A549 (cell line): Measurements from ENCODE around the gene TPCN1. TPM values are rescaled to one million over a fixed set of nuclear protein-coding genes. Genes with fewer than 3 reads are reported as not detected.

Experiments
- ATAC-seq, 2 experiments: fragments of 200-7000 bp in 1 of 2; fragments of >200 bp in 1 of 2; cut with Nextera tagmentation in 1 of 2; cut with Tn5 transposase in 1 of 2; 3 replicates each; pipeline versions ENCODE4 v1.8.0 to v1.9.1; 2018 to 2020; ENCODE audit warnings: mild to moderate bottlenecking in 1 of 2, moderate library complexity in 1 of 2
- CTCF ChIA-PET: fragments of 300-600 bp; sonication (Branson Sonifier 250); formaldehyde crosslinking; extraction: SDS; loops from one replicate; lab custom pipeline; 2021; ENCODE audit warnings: antibody characterized with exemption, inconsistent platforms; lab: Yijun Ruan, JAX
- POLR2A ChIA-PET: fragments of 350-600 bp; formaldehyde crosslinking; extraction: SDS; loops from one replicate; lab custom pipeline; 2021; ENCODE audit warnings: antibody characterized with exemption, inconsistent platforms; lab: Yijun Ruan, JAX
- DNase-seq, 2 experiments: peaks; one replicate each; pipeline versions ENCODE4 v3.0.0 to v3.0.0-alpha.2; 2011 to 2016; ENCODE audit warnings: low read depth in 1 of 2, low spot score in 1 of 2
- FAIRE-seq: peaks from 2 replicates; lab custom pipeline; 2011; peaks lifted over from hg19 to GRCh38; lab: Jason Lieb, UNC
- H3K27ac ChIP-seq, 2 experiments: fragments of >200 bp; sonication (Bioruptor Twin); formaldehyde crosslinking; 3 replicates each; pipeline ENCODE4 v1.5.1; 2016 to 2017
- H3K4me1 ChIP-seq: fragments of >200 bp; sonication (Bioruptor Twin); formaldehyde crosslinking; 3 replicates; pipeline ENCODE4 v1.6.1; 2016
- H3K4me2 ChIP-seq: fragments of >200 bp; sonication (Bioruptor Twin); formaldehyde crosslinking; 3 replicates; pipeline ENCODE4 v1.6.1; 2016
- H3K4me3 ChIP-seq: fragments of >200 bp; sonication (Bioruptor Twin); formaldehyde crosslinking; 3 replicates; pipeline ENCODE4 v1.5.1; 2016
- H3K9me3 ChIP-seq: fragments of >200 bp; sonication (Bioruptor Twin); formaldehyde crosslinking; 3 replicates; pipeline ENCODE4 v1.6.1; 2016
- ATOH8 ChIP-seq: fragments of 250-450 bp; sonication (Bioruptor Pico); IDR thresholded peaks from 2 replicates; pipeline ENCODE4 v1.5.0; 2020; ENCODE audit warnings: low read depth, mild to moderate bottlenecking, moderate library complexity
- CBX8 ChIP-seq: fragments of 200-600 bp; sonication (generic); IDR thresholded peaks from 2 replicates; pipeline ENCODE4 v1.6.1; 2016
- CHD4 ChIP-seq: fragments of 200-600 bp; sonication (generic); IDR thresholded peaks from 2 replicates; pipeline ENCODE4 v1.6.1; 2016; ENCODE audit warnings: antibody characterized with exemption, mild to moderate bottlenecking, borderline replicate concordance
- EHF ChIP-seq: fragments of 250-450 bp; sonication (Bioruptor Pico); IDR thresholded peaks from 2 replicates; pipeline ENCODE4 v1.5.0; 2020; ENCODE audit warnings: mild to moderate bottlenecking
- EHMT2 ChIP-seq: fragments of 200-600 bp; sonication (generic); IDR thresholded peaks from 2 replicates; pipeline ENCODE4 v1.6.1; 2016; ENCODE audit warnings: antibody characterized with exemption, low read depth, mild to moderate bottlenecking, moderate library complexity
- EP300 ChIP-seq, 2 experiments: fragments of >200 bp; sonication (Bioruptor Twin); formaldehyde crosslinking; IDR thresholded peaks; 2 replicates in 1 of 2; 3 replicates in 1 of 2; pipeline ENCODE4 v1.6.1; 2016 to 2017
- FOSB ChIP-seq: fragments of 250-450 bp; sonication (Bioruptor Pico); IDR thresholded peaks from 2 replicates; pipeline ENCODE4 v1.5.0; 2020; ENCODE audit warnings: mild to moderate bottlenecking, moderate library complexity
- HDAC2 ChIP-seq: fragments of 200-600 bp; sonication (generic); IDR thresholded peaks from 2 replicates; pipeline ENCODE4 v1.6.1; 2016
- HES2 ChIP-seq: fragments of >200 bp; sonication (Bioruptor Twin); formaldehyde crosslinking; IDR thresholded peaks from 2 replicates; pipeline ENCODE4 v1.6.1; 2016
- HMGXB4 ChIP-seq: fragments of 250-450 bp; sonication (Bioruptor Pico); IDR thresholded peaks from 2 replicates; pipeline ENCODE4 v1.5.0; 2021; ENCODE audit warnings: mild to moderate bottlenecking, moderate library complexity, borderline replicate concordance
- HOXA7 ChIP-seq: fragments of 250-450 bp; sonication (Bioruptor Pico); IDR thresholded peaks from 2 replicates; pipeline ENCODE4 v1.5.0; 2020; ENCODE audit warnings: mild to moderate bottlenecking, moderate library complexity
- JUN ChIP-seq, 2 experiments: fragments of >200 bp; sonication (Bioruptor Twin); formaldehyde crosslinking; IDR thresholded peaks; 2 replicates in 1 of 2; 3 replicates in 1 of 2; pipeline ENCODE4 v1.6.1; 2016 to 2017
- JUNB ChIP-seq: fragments of >200 bp; sonication (Bioruptor Twin); formaldehyde crosslinking; IDR thresholded peaks from 2 replicates; pipeline ENCODE4 v1.6.1; 2016
- KDM5A ChIP-seq: fragments of 200-600 bp; sonication (generic); IDR thresholded peaks from 2 replicates; pipeline ENCODE4 v1.6.1; 2016; ENCODE audit warnings: antibody characterized with exemption, mild to moderate bottlenecking
- MAFK ChIP-seq: fragments of 450-650 bp; IDR thresholded peaks from 2 replicates; pipeline ENCODE4 v1.6.1; 2014; ENCODE audit not compliant: partially characterized antibody
- MAZ ChIP-seq: fragments of 150-350 bp; IDR thresholded peaks from 2 replicates; pipeline ENCODE4 v1.6.1; 2014; ENCODE audit warnings: antibody characterized with exemption, low read depth, low read length, borderline replicate concordance
- NFE2L2 ChIP-seq: fragments of 150-350 bp; conservative IDR thresholded peaks from 2 replicates; pipeline ENCODE4 v1.6.1; 2014; ENCODE audit warnings: low read length
- PBX3 ChIP-seq: IDR thresholded peaks from 2 replicates; pipeline ENCODE4 v1.6.1; 2012
- PHF8 ChIP-seq: fragments of 200-600 bp; sonication (generic); IDR thresholded peaks from 2 replicates; pipeline ENCODE4 v1.6.1; 2016; ENCODE audit warnings: low read depth, mild to moderate bottlenecking, antibody characterized with exemption, moderate library complexity, borderline replicate concordance
- POLR2AphosphoS2 ChIP-seq: conservative IDR thresholded peaks from 2 replicates; pipeline ENCODE4 v1.6.1; 2012; ENCODE audit warnings: low read length, improper control_type of control experiment, inconsistent platforms
- RAD21 ChIP-seq, 2 experiments: fragments of >200 bp in 1 of 2; sonication (Bioruptor Twin) in 1 of 2; formaldehyde crosslinking in 1 of 2; IDR thresholded peaks in 1 of 2; conservative IDR thresholded peaks in 1 of 2; 2 replicates in 1 of 2; 3 replicates in 1 of 2; pipeline ENCODE4 v1.6.1; 2012 to 2018; ENCODE audit warnings: inconsistent platforms in 1 of 2
- RARB ChIP-seq: fragments of 250-450 bp; sonication (Bioruptor Pico); IDR thresholded peaks from 2 replicates; pipeline ENCODE4 v1.8.0; 2021; ENCODE audit warnings: mild to moderate bottlenecking, moderate library complexity
- TFCP2L1 ChIP-seq: fragments of 250-450 bp; sonication (Bioruptor Pico); IDR thresholded peaks from 2 replicates; pipeline ENCODE4 v1.5.0; 2021; ENCODE audit warnings: mild to moderate bottlenecking
- ZC3H11A ChIP-seq: fragments of 450-650 bp; IDR thresholded peaks from 2 replicates; pipeline ENCODE4 v1.6.1; 2014; ENCODE audit warnings: antibody characterized with exemption, mild to moderate bottlenecking
- ZNF302 ChIP-seq: fragments of 250-450 bp; sonication (Bioruptor Pico); IDR thresholded peaks from 2 replicates; pipeline ENCODE4 v1.9.0; 2021; ENCODE audit warnings: inconsistent platforms, mild to moderate bottlenecking, moderate library complexity
- ZSCAN20 ChIP-seq: fragments of 250-450 bp; sonication (Bioruptor Pico); IDR thresholded peaks from 2 replicates; pipeline ENCODE4 v1.8.0; 2022; ENCODE audit warnings: mild to moderate bottlenecking, moderate library complexity
- WGBS: methylation state at CpG from one replicate; pipeline ENCODE4 v1.1.6; 2017; ENCODE audit errors: missing lambda C conversion rate; 5-methylcytosine and 5-hydroxymethylcytosine counted together
- polyA plus RNA-seq, 4 experiments: library from polyadenylated mRNA; depleted of rRNA in 3 of 4; stranded (reverse); fragments of >200 nt; fragmentation: RNase III in 1 of 4; extraction: RNeasy Plus Mini Kit Qiagen cat#74134 plus additional on column Dnase treatment in 1 of 4; gene quantifications; 2 replicates in 3 of 4; 3 replicates in 1 of 4; pipeline ENCODE4 v1.2.3, GENCODE V29; 2011 to 2017

TPCN1 gene
- polyA plus RNA-seq, 2 of the 4 experiments (the other 2 are of a cell fraction), result 21.9 to 24.1 TPM

- Histone ChIP-seq H3K4me2 (no peak overlapping the region), H3K4me1 (no peaks in the 10 kb centered on the region), H3K27ac (no peak overlapping the region), H3K9me3 (peaks cover 5% of the 10 kb centered on the region; the same call in 2 of the 3 replicates), H3K4me3 (no peak overlapping the region)
- no peak for FAIRE-seq
- no peak for TF ChIP-seq JUN (IDR thresholded peaks at IDR 0.05)
- no peak for TF ChIP-seq ZSCAN20 (CRISPR knock-in tag)
- no peak for TF ChIP-seq FOSB
- no peak for TF ChIP-seq RARB (CRISPR knock-in tag)
- TF ChIP-seq KDM5A, result no peak
- no peak for TF ChIP-seq RAD21 (conservative IDR thresholded peaks at IDR 0.05 in 1 of 2, IDR thresholded peaks at IDR 0.05 in 1 of 2)
- TF ChIP-seq EHMT2, result no peak
- TF ChIP-seq HOXA7 (CRISPR knock-in tag), result no peak
- TF ChIP-seq JUNB, result no peak
- TF ChIP-seq MAFK, result no peak
- no peak for TF ChIP-seq NFE2L2
- WGBS, result 96% methylated on average over 20 of the region's 20 CpGs
- POLR2A ChIA-PET, result interaction anchor here (1.2 kb wide), 1 partner anchor 13 kb away, joined by 4 read pairs; the partner anchor contains the start of genes DDX54 and RITA1
- DNase-seq, result no peak
- ATAC-seq, result no peak
- CTCF ChIA-PET, result interaction anchor here (0.9 to 7.8 kb wide), 12 partner anchors 9 to 179 kb away, joined by 3 to 82 read pairs (median 4); partner anchors contain the start of gene RASAL1
Observed at GRCh38 chr12:113172185-113172584, 49.1 kb upstream of the TPCN1 start.

- POLR2A ChIA-PET, result interaction anchor here (1.7 kb wide), 1 partner anchor 11 kb away, joined by 7 read pairs; no protein-coding TSS in a partner anchor
- Histone ChIP-seq H3K27ac (no peak overlapping the region), H3K9me3 (peaks cover 11% of the 10 kb centered on the region; the same call in 2 of the 3 replicates)
- no peak for TF ChIP-seq PBX3
- no peak for TF ChIP-seq POLR2AphosphoS2
- no peak for TF ChIP-seq HES2
- TF ChIP-seq HDAC2, result no peak
- no peak for TF ChIP-seq ZNF302
- no peak for TF ChIP-seq EP300 (IDR thresholded peaks at IDR 0.05)
- TF ChIP-seq CHD4, result no peak
- no peak for TF ChIP-seq ZC3H11A
- no peak for TF ChIP-seq CBX8
- no peak for TF ChIP-seq RAD21 (conservative IDR thresholded peaks at IDR 0.05 in 1 of 2, IDR thresholded peaks at IDR 0.05 in 1 of 2)
- TF ChIP-seq MAZ, result no peak
- TF ChIP-seq TFCP2L1 (CRISPR knock-in tag), result no peak
- no peak for TF ChIP-seq PHF8
- no peak for TF ChIP-seq EHF (CRISPR knock-in tag)
- no peak for TF ChIP-seq MAFK
- no peak for TF ChIP-seq ATOH8 (CRISPR knock-in tag)
- no peak for TF ChIP-seq HMGXB4 (CRISPR knock-in tag)
- TF ChIP-seq NFE2L2, result no peak
- TF ChIP-seq, all 56 proteins: peak for 0
- no peak for FAIRE-seq
- CTCF ChIA-PET, result interaction anchor here (0.8 to 7.8 kb wide), 23 partner anchors 8 to 1331 kb away, joined by 3 to 82 read pairs (median 5); partner anchors contain the start of genes CFAP73, DDX54, MAPKAPK5 and RASAL1
- Histone ChIP-seq H3K4me1 (no peaks in the 10 kb centered on the region), H3K4me3 (no peak overlapping the region), H3K4me2 (no peak overlapping the region)
- no peak for ATAC-seq
- WGBS, result 89% methylated on average over 7 of the region's 7 CpGs
- no peak for DNase-seq
Observed at GRCh38 chr12:113173081-113173698, 48.1 kb upstream of the TPCN1 start.
